Measurements from ENCODE around the gene ITGB7.

The ITGB7 gene

DNA sequence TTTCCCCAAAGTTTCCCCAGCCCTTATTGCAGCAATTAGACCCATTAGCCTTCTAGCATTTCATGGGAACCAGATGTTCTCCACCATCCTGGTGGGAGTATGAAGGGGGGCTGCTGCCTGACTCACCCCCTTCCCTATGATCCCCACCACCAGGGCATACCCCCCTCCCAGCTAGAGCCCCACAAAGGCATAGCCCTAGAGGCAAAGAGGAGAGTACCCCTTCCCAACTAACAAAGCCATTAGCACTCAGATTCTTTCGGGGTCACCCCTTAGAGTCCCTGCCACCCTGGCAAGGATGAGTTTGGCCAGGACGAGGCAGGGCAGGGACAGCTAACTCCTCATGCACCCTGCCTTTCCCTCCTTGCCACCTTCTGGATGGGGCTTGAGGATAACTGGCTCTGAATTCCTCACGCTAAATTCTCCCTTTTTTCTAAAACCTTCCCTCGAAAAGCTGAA, 15.8 kb upstream of the ITGB7 start:
- Histone ChIP-seq H3K9ac (ENCODE audit: low read depth in 1 of 2, low read length in 2 of 2) (peak overlapping the region in 1 of 2 donors; percentile 19), H3K4me3 (ENCODE audit: low read length in 2 of 2) (no peak overlapping the region), H3K27me3 (ENCODE audit: control insufficient read depth in 2 of 2, insufficient read depth in 2 of 2, low read length in 2 of 2) (no peaks in the 10 kb centered on the region), H3K27ac (ENCODE audit: low read depth in 2 of 2, low read length in 2 of 2) (peak overlapping the region; percentile 99 to 100), H3K4me1 (ENCODE audit: control insufficient read depth in 2 of 2, insufficient read depth in 2 of 2, low read length in 2 of 2) (peaks cover 45 to 48% of the 10 kb centered on the region in 2 donors), H3K36me3 (ENCODE audit: control insufficient read depth in 2 of 2, insufficient read depth in 2 of 2, low read length in 2 of 2) (peaks cover 0 to 2% of the 10 kb centered on the region in 2 donors), H3K9me3 (ENCODE audit: control insufficient read depth in 2 of 2, low read length in 2 of 2) (no peaks in the 10 kb centered on the region)

DNA sequence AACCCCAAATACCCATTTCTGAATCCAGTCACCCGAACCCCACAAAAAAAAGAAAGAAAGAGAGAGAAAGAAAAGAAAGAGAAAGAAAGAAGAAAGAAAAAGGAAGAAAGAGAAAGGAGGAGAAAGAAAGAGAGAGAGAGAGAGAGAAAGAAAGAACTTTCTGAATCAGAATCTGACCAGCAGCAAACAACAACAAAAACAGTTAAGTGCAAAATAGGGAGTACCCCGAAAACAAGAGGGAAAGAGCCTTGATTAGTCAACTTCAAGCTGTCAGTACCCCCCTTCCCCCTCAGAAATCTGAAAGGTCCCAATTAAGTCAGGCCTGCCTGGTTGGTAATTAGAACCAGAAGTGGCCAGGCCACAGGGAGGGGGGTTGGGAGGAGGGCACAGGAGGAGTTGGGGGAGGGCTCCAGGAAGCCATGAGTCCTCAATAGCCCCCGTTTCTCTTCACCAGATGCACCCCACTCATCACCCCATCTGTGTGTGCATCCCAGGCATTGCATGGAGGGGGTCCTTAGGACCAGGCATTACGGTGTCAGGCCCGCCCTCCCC, 15.2 kb upstream of the ITGB7 start:
- Histone ChIP-seq H3K4me1 (ENCODE audit: control insufficient read depth in 2 of 2, insufficient read depth in 2 of 2, low read length in 2 of 2) (peaks cover 50 to 54% of the 10 kb centered on the region in 2 donors), H3K27ac (ENCODE audit: low read depth in 2 of 2, low read length in 2 of 2) (peak overlapping the region; percentile 99 to 100), H3K9ac (ENCODE audit: low read depth in 1 of 2, low read length in 2 of 2) (peak overlapping the region in 1 of 2 donors; percentile 38), H3K9me3 (ENCODE audit: control insufficient read depth in 2 of 2, low read length in 2 of 2) (no peaks in the 10 kb centered on the region), H3K4me3 (ENCODE audit: low read length in 2 of 2) (peak overlapping the region; percentile 31 to 56), H3K36me3 (ENCODE audit: control insufficient read depth in 2 of 2, insufficient read depth in 2 of 2, low read length in 2 of 2) (no peaks in the 10 kb centered on the region), H3K27me3 (ENCODE audit: control insufficient read depth in 2 of 2, insufficient read depth in 2 of 2, low read length in 2 of 2) (no peaks in the 10 kb centered on the region)

DNA sequence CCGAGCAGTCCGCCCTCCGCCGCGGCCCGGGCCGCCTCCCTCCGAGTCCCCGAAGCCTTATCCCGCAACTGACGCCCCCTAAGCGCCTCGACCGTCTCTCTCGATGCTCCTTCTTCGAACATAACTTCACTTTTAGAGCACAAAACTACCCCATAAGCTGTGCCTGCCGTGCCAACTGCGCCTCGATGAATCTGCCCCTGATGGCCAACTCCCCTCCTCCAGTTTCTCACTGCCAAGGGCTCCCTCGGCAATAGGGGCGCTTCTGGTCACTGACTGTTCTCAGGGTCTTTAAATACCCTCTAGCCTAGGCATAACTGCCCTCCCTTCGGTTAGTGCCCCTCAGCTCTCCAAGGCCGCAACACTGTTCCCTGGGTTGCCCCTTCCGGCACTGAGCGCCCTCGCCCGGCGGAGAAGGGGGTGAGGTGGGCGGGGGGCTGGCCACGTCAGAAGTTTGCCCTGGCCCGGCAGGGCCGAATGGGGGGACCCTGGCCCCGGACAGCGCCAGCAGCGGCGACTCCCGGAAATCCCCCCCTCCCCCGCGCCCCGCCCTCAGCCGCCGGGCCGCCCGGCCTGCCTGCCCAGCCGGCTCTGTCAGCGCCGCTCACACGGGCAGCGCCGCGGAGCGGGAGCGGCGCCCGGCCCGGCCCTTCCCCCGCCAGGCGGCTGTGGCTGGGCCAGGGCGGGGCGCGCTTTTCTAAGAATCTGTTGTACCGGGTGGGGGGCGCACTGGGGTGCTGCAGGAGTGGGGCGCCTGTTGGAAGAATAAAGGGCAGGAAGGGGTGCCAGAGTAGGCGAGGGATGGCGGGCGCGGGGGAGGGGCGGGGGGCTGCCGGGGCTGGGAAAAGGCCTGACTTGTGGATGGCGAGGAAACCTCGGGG, 14.4 kb upstream of the ITGB7 start:
- no peaks in the 10 kb centered on the region for H3K27me3 ChIP-seq (ENCODE audit: control insufficient read depth in 2 of 2, insufficient read depth in 2 of 2, low read length in 2 of 2)
- peak overlapping the region; percentile 69 to 84 for H3K4me3 ChIP-seq (ENCODE audit: low read length in 2 of 2)
- H3K27ac ChIP-seq (ENCODE audit: low read depth in 2 of 2, low read length in 2 of 2), result peak overlapping the region; percentile 99 to 100
- H3K9me3 ChIP-seq (ENCODE audit: control insufficient read depth in 2 of 2, low read length in 2 of 2), result no peaks in the 10 kb centered on the region
- H3K4me1 ChIP-seq (ENCODE audit: control insufficient read depth in 2 of 2, insufficient read depth in 2 of 2, low read length in 2 of 2), result peaks cover 58 to 60% of the 10 kb centered on the region in 2 donors
- no peaks in the 10 kb centered on the region for H3K36me3 ChIP-seq (ENCODE audit: control insufficient read depth in 2 of 2, insufficient read depth in 2 of 2, low read length in 2 of 2)
- H3K9ac ChIP-seq (ENCODE audit: low read depth in 1 of 2, low read length in 2 of 2), result peak overlapping the region; percentile 91 to 100

GRCh38 chr12:53220694-53221202, 13.7 kb upstream of the ITGB7 start:
- H3K27ac ChIP-seq (ENCODE audit: low read depth in 2 of 2, low read length in 2 of 2), result peak overlapping the region; percentile 99 to 100
- H3K27me3 ChIP-seq (ENCODE audit: control insufficient read depth in 2 of 2, insufficient read depth in 2 of 2, low read length in 2 of 2), result no peaks in the 10 kb centered on the region
- H3K9ac ChIP-seq (ENCODE audit: low read depth in 1 of 2, low read length in 2 of 2), result peak overlapping the region; percentile 91 to 100
- H3K4me3 ChIP-seq (ENCODE audit: low read length in 2 of 2), result peak overlapping the region; percentile 69 to 84
- H3K9me3 ChIP-seq (ENCODE audit: control insufficient read depth in 2 of 2, low read length in 2 of 2), result no peaks in the 10 kb centered on the region
- H3K36me3 ChIP-seq (ENCODE audit: control insufficient read depth in 2 of 2, insufficient read depth in 2 of 2, low read length in 2 of 2), result no peaks in the 10 kb centered on the region
- peaks cover 65% of the 10 kb centered on the region in 2 donors for H3K4me1 ChIP-seq (ENCODE audit: control insufficient read depth in 2 of 2, insufficient read depth in 2 of 2, low read length in 2 of 2)

- no peaks in the 10 kb centered on the region for H3K27me3 ChIP-seq (ENCODE audit: control insufficient read depth in 2 of 2, insufficient read depth in 2 of 2, low read length in 2 of 2)
- H3K9ac ChIP-seq (ENCODE audit: low read depth in 1 of 2, low read length in 2 of 2), result peak overlapping the region; percentile 76 to 91
- H3K36me3 ChIP-seq (ENCODE audit: control insufficient read depth in 2 of 2, insufficient read depth in 2 of 2, low read length in 2 of 2), result peaks cover under 1 to 6% of the 10 kb centered on the region in 2 donors
- H3K4me1 ChIP-seq (ENCODE audit: control insufficient read depth in 2 of 2, insufficient read depth in 2 of 2, low read length in 2 of 2), result peaks cover 64% of the 10 kb centered on the region in 2 donors
- peak overlapping the region; percentile 64 to 81 for H3K4me3 ChIP-seq (ENCODE audit: low read length in 2 of 2)
- no peaks in the 10 kb centered on the region for H3K9me3 ChIP-seq (ENCODE audit: control insufficient read depth in 2 of 2, low read length in 2 of 2)
- H3K27ac ChIP-seq (ENCODE audit: low read depth in 2 of 2, low read length in 2 of 2), result peak overlapping the region; percentile 99 to 100
These were observed 13.1 kb upstream of the ITGB7 start for GRCh38 chr12:53219956-53220693.

DNA sequence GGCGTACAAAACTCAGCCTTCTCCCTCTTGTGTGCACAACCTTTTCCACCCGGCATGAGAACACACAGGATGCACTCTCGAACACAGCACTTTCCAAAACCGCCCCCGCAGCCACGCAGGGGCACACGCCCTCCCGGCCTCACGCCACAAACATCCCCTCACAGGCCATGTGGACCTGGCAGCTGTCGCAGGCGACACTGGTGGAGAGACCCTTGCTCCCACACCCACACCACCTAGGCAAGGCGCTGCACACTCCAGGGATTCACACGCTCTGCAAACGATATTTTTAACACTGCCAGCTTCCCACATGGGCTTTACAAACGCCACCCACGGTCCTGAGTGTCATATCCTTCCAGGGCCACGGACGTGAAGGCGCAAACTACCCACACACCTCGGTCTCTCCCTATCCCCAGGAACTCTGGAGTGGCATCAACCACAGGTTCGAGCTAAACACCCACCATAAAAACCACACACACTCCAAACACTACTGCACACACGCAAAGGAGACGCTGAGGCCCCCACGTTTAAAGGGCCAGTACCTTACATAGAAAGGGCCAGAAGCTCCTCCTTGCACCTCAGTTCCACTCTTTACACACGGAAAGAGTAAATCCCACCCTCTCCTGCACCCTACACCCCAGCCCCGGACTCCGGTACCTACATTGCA, 12.4 kb upstream of the ITGB7 start:
- Histone ChIP-seq H3K36me3 (ENCODE audit: control insufficient read depth in 2 of 2, insufficient read depth in 2 of 2, low read length in 2 of 2) (peaks cover 2 to 9% of the 10 kb centered on the region in 2 donors), H3K9ac (ENCODE audit: low read depth in 1 of 2, low read length in 2 of 2) (peak overlapping the region; percentile 67 to 76), H3K4me3 (ENCODE audit: low read length in 2 of 2) (peak overlapping the region; percentile 64 to 81), H3K27me3 (ENCODE audit: control insufficient read depth in 2 of 2, insufficient read depth in 2 of 2, low read length in 2 of 2) (no peaks in the 10 kb centered on the region), H3K27ac (ENCODE audit: low read depth in 2 of 2, low read length in 2 of 2) (peak overlapping the region; percentile 99 to 100), H3K9me3 (ENCODE audit: control insufficient read depth in 2 of 2, low read length in 2 of 2) (no peaks in the 10 kb centered on the region), H3K4me1 (ENCODE audit: control insufficient read depth in 2 of 2, insufficient read depth in 2 of 2, low read length in 2 of 2) (peaks cover 58 to 59% of the 10 kb centered on the region in 2 donors)

GRCh38 chr12:53218551-53219291, 11.7 kb upstream of the ITGB7 start:
- Histone ChIP-seq H3K4me3 (ENCODE audit: low read length in 2 of 2) (peak overlapping the region; percentile 64 to 81), H3K36me3 (ENCODE audit: control insufficient read depth in 2 of 2, insufficient read depth in 2 of 2, low read length in 2 of 2) (peaks cover 5 to 16% of the 10 kb centered on the region in 2 donors), H3K9ac (ENCODE audit: low read depth in 1 of 2, low read length in 2 of 2) (peak overlapping the region; percentile 67 to 76), H3K4me1 (ENCODE audit: control insufficient read depth in 2 of 2, insufficient read depth in 2 of 2, low read length in 2 of 2) (peaks cover 52% of the 10 kb centered on the region in 2 donors), H3K9me3 (ENCODE audit: control insufficient read depth in 2 of 2, low read length in 2 of 2) (no peaks in the 10 kb centered on the region), H3K27me3 (ENCODE audit: control insufficient read depth in 2 of 2, insufficient read depth in 2 of 2, low read length in 2 of 2) (no peaks in the 10 kb centered on the region), H3K27ac (ENCODE audit: low read depth in 2 of 2, low read length in 2 of 2) (peak overlapping the region; percentile 99 to 100)

DNA sequence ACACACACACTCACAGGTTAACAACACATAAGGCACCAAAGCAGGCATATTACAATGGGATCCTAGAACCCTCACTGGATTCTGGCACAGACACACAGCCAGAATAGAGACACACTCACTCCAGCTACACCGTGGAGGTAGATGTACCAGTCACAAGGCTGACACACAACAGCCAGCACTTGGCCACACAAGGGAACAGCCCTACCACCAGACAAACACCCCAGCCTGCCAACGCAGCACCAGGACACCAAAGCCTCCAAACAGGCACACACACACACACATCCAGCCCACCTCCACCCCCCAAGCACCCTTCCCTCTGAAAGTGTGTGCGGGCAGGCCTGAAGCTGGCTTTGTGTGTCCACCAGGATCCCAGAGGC, 10.9 kb upstream of the ITGB7 start:
- peak overlapping the region; percentile 48 to 49 for H3K9ac ChIP-seq (ENCODE audit: low read depth in 1 of 2, low read length in 2 of 2)
- peak overlapping the region; percentile 99 to 100 for H3K27ac ChIP-seq (ENCODE audit: low read depth in 2 of 2, low read length in 2 of 2)
- peaks cover 6 to 18% of the 10 kb centered on the region in 2 donors for H3K36me3 ChIP-seq (ENCODE audit: control insufficient read depth in 2 of 2, insufficient read depth in 2 of 2, low read length in 2 of 2)
- peaks cover 46 to 48% of the 10 kb centered on the region in 2 donors for H3K4me1 ChIP-seq (ENCODE audit: control insufficient read depth in 2 of 2, insufficient read depth in 2 of 2, low read length in 2 of 2)
- no peaks in the 10 kb centered on the region for H3K9me3 ChIP-seq (ENCODE audit: control insufficient read depth in 2 of 2, low read length in 2 of 2)
- peak overlapping the region in 1 of 2 donors; percentile 54 for H3K4me3 ChIP-seq (ENCODE audit: low read length in 2 of 2)
- H3K27me3 ChIP-seq (ENCODE audit: control insufficient read depth in 2 of 2, insufficient read depth in 2 of 2, low read length in 2 of 2), result no peaks in the 10 kb centered on the region
